ENCODE data around the gene PLXND1. TPM values are rescaled to one million over a fixed set of nuclear protein-coding genes. Genes with fewer than 3 reads are reported as not detected.

Gene PLXND1
- total RNA-seq, 2 experiments from 2014 or later = 4.7 to 6.0 TPM

- ChIA-PET POLR2A (interaction anchor here (0.7 kb wide), 1 partner anchor 82 kb away, joined by 6 read pairs; no protein-coding TSS in a partner anchor), CTCF (ENCODE audit: unreplicated experiment) (interaction anchor here (0.5 kb wide), 1 partner anchor 9 kb away, joined by 3 read pairs; no protein-coding TSS in a partner anchor)
- BruUV-seq (replicated peaks) = no TSS peak
- peak; percentile 58 for DNase-seq (ENCODE audit: low spot score)
- Histone ChIP-seq H3K9me3 (ENCODE audit: low read length) (no peaks in the 10 kb centered on the region), H3K79me2 (ENCODE audit: insufficient read depth, low read depth, low read length) (no peaks in the 10 kb centered on the region), H3K4me1 (ENCODE audit: insufficient read depth, low read length, poor library complexity, severe bottlenecking) (no peaks in the 10 kb centered on the region), H4K20me1 (ENCODE audit: insufficient read depth, low read length) (no peaks in the 10 kb centered on the region), H3K27ac (ENCODE audit: low read depth, low read length, poor library complexity, severe bottlenecking) (no peak overlapping the region), H3K36me3 (ENCODE audit: insufficient read depth, low read length) (no peaks in the 10 kb centered on the region), H2AFZ (ENCODE audit: low read length) (no peak overlapping the region), H3K9me2 (ENCODE audit: insufficient read depth, low read length) (no peaks in the 10 kb centered on the region), H3K4me2 (ENCODE audit: low read length) (no peak overlapping the region), H3K4me3 (ENCODE audit: low read depth, low read length, poor library complexity, severe bottlenecking) (no peak overlapping the region)
- intact Hi-C loops (cut with micrococcal nuclease; ENCODE audit: unreplicated experiment) = loop anchor here (1.0 kb wide), 1 partner anchor 118 kb away; no protein-coding TSS in a partner anchor
- TF ChIP-seq CTCF (conservative IDR thresholded peaks at IDR 0.05; ENCODE audit: low read length) (peak; percentile 68), EZH2phosphoT487 (IDR thresholded peaks at IDR 0.05; ENCODE audit: borderline replicate concordance, low read depth, low read length) (no peak)
Observed at GRCh38 chr3:129608087-129608935, 1.8 kb upstream of the PLXND1 start.

DNA sequence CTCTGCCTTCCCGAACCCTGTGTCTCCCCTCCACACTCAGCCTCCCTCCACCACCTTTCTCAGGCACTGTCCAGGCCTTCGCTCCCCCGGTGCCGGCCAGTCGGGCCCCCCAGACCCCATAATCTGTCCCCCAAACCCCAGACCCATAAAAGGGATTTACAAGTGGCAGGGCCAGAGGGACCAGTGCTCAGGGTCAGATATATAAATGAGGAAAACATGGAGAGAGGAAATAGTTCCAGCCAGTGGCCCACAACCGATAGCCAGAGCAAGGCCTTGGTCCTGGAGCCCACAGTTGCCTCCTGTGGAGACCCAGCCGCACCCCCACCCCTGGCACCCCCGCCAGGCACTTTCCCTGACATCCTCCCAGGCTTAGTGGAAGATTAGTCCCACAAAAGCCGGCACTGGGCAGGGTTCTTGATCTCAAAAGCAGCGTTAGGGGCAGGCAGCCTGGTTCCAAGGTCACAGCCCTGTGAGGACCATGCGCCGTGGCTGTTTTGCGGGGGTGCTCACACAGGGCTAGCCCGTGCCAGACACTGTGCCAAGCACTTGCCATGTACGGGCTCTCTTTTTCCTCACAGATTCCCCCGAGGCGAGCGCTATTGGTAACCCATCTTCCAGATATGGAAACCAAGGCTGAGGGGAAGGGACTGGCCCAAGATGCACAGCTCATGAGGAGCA is 1.1 kb upstream of the PLXND1 start:
- no peaks in the 10 kb centered on the region for H3K9me2 ChIP-seq (ENCODE audit: insufficient read depth, low read length)
- H3K4me1 ChIP-seq (ENCODE audit: insufficient read depth, low read length, poor library complexity, severe bottlenecking) = no peaks in the 10 kb centered on the region
- TF ChIP-seq CTCF (conservative IDR thresholded peaks at IDR 0.05; ENCODE audit: low read length) (no peak), EZH2phosphoT487 (IDR thresholded peaks at IDR 0.05; ENCODE audit: borderline replicate concordance, low read depth, low read length) (no peak)
- intact Hi-C loops (cut with micrococcal nuclease; ENCODE audit: unreplicated experiment) = loop anchor here (1.0 kb wide), 1 partner anchor 117 kb away; no protein-coding TSS in a partner anchor
- BruUV-seq (replicated peaks) = no TSS peak
- no peaks in the 10 kb centered on the region for H3K79me2 ChIP-seq (ENCODE audit: insufficient read depth, low read depth, low read length)
- no peaks in the 10 kb centered on the region for H4K20me1 ChIP-seq (ENCODE audit: insufficient read depth, low read length)
- no peak overlapping the region for H3K27ac ChIP-seq (ENCODE audit: low read depth, low read length, poor library complexity, severe bottlenecking)
- ChIA-PET POLR2A (no interaction called here), CTCF (ENCODE audit: unreplicated experiment) (no interaction called here)
- H3K4me3 ChIP-seq (ENCODE audit: low read depth, low read length, poor library complexity, severe bottlenecking) = no peak overlapping the region
- H3K36me3 ChIP-seq (ENCODE audit: insufficient read depth, low read length) = no peaks in the 10 kb centered on the region
- no peak overlapping the region for H2AFZ ChIP-seq (ENCODE audit: low read length)
- no peaks in the 10 kb centered on the region for H3K9me3 ChIP-seq (ENCODE audit: low read length)
- peak overlapping the region; percentile 45; the same call in 1 of the 2 replicates for H3K4me2 ChIP-seq (ENCODE audit: low read length)
- DNase-seq (ENCODE audit: low spot score) = no peak
